CD1c-positive myeloid dendritic cell (primary cell): Measurements from ENCODE around the gene PKD2.
"Not testable (repeated sequence)": the region's sequence is repeated elsewhere in the genome, so short reads cannot be mapped to it uniquely, and the experiment has no call there.

Experiments
- DNase-seq: peaks from one replicate; pipeline ENCODE4 v3.0.0-alpha.2; 2016; ENCODE audit errors: extremely low spot score

PKD2 gene

GRCh38 chr4:88115587-88115986, 108.2 kb downstream of the PKD2 start:
- no peak for DNase-seq

- no peak for DNase-seq
Observed at GRCh38 chr4:88119943-88120342, 112.5 kb downstream of the PKD2 start.

- not testable (repeated sequence) for DNase-seq
Observed at GRCh38 chr4:88122260-88122659, 114.8 kb downstream of the PKD2 start.
